ENCODE results near the gene ZMYND15. TPM values are rescaled to one million over a fixed set of nuclear protein-coding genes. Genes with fewer than 3 reads are reported as not detected.
"Not testable (repeated sequence)": the region's sequence is repeated elsewhere in the genome, so short reads cannot be mapped to it uniquely, and the experiment has no call there.

Gene ZMYND15
- total and polyA plus RNA-seq, 2 of the 13 experiments (the other 11 are each of a cell fraction or from before 2014, with no cell fraction given): 0.24 to 2.7 TPM

GRCh38 chr17:4704574-4704907 lies 35.1 kb upstream of the ZMYND15 start:
- in situ Hi-C loops (cut with HindIII; ENCODE audit: extremely low pct_ligation_motif_present, low pct_unique_long_range_greater_than_20kb); intact Hi-C loops (cut with micrococcal nuclease; ENCODE audit: unreplicated experiment); H2AFZ ChIP-seq (ENCODE audit: low read length); H4K20me1 ChIP-seq (ENCODE audit: insufficient read depth, low read length); DNase-seq (ENCODE audit: low spot score); H3K9me3 ChIP-seq (ENCODE audit: low read length); CTCF ChIA-PET (ENCODE audit: low intra/inter-chr PET ratio, low total read pairs); ATAC-seq; H3K27me3 ChIP-seq (ENCODE audit: control insufficient read depth in 1 of 2, insufficient read depth in 2 of 2, low read length in 2 of 2); H3K36me3 ChIP-seq (replicated peaks in 1 of 2; ENCODE audit: control insufficient read depth in 1 of 2, insufficient read depth in 2 of 2, low read length in 2 of 2); FAIRE-seq: not testable (repeated sequence)
- TSS peak; percentile 92 for BruUV-seq (replicated peaks)
- Histone ChIP-seq H3K4me2 (ENCODE audit: low read depth, low read length) (peak overlapping the region; percentile 86), H3K27ac (ENCODE audit: extremely low read length, insufficient read depth, low read length) (peak overlapping the region; percentile 79), H3K9ac (ENCODE audit: insufficient read depth, low read depth, low read length) (peak overlapping the region; percentile 95), H3K4me3 (replicated peaks in 1 of 3; ENCODE audit: insufficient read depth in 1 of 3, low read depth in 2 of 3, low read length in 3 of 3) (peak overlapping the region; percentile 95 to 99 (median 95); a peak in 5 of 6 replicates), H3K4me1 (ENCODE audit: insufficient read depth, low read length) (peaks cover 45% of the 10 kb centered on the region), H3K79me2 (ENCODE audit: insufficient read depth, low read length) (peaks cover 42% of the 10 kb centered on the region)
- peak; percentile 6; the same call in 1 of the 2 replicates for TF ChIP-seq ZNF121 (CRISPR knock-in tag; IDR thresholded peaks at IDR 0.05)
- 0 out of 2 replicates have a peak, but pooled peaks have one; percentile 56 for TF ChIP-seq RORA (CRISPR knock-in tag; IDR thresholded peaks at IDR 0.05)
- TF ChIP-seq PHF21A (CRISPR knock-in tag; IDR thresholded peaks at IDR 0.05): 0 out of 2 replicates have a peak, but pooled peaks have one; percentile 4
- POLR2A ChIA-PET: interaction anchor here (0.6 to 2.3 kb wide), 10 partner anchors 17 to 215 kb away, joined by 3 to 17 read pairs (median 6); partner anchors contain the start of genes GLTPD2, MED11, PLD2 and PSMB6
- 71% methylated on average over 14 of the region's 14 CpGs for WGBS (ENCODE audit: low lambda C conversion rate)

GRCh38 chr17:4704991-4705390 lies 34.6 kb upstream of the ZMYND15 start:
- POLR2A ChIA-PET: interaction anchor here (1.3 kb wide), 1 partner anchor 26 kb away, joined by 5 read pairs; the partner anchor contains the start of gene MED11
- peaks cover 41% of the 10 kb centered on the region for H3K79me2 ChIP-seq (ENCODE audit: insufficient read depth, low read length)

More at GRCh38 chr17:4704991-4705390, 34.6 kb upstream of the ZMYND15 start:
- H4K20me1 ChIP-seq (ENCODE audit: insufficient read depth, low read length): no peaks in the 10 kb centered on the region
- no TSS peak for BruUV-seq (replicated peaks)
- H3K9me3 ChIP-seq (ENCODE audit: low read length): no peaks in the 10 kb centered on the region
- CTCF ChIA-PET (ENCODE audit: low intra/inter-chr PET ratio, low total read pairs): no interaction called here
- peak overlapping the region; percentile 95 for H3K9ac ChIP-seq (ENCODE audit: insufficient read depth, low read depth, low read length)
- H3K27me3 ChIP-seq (ENCODE audit: control insufficient read depth in 1 of 2, insufficient read depth in 2 of 2, low read length in 2 of 2): no peaks in the 10 kb centered on the region; a peak in 1 of 5 replicates
- in situ Hi-C loops (cut with HindIII; ENCODE audit: extremely low pct_ligation_motif_present, low pct_unique_long_range_greater_than_20kb): no loop called here
- intact Hi-C loops (cut with micrococcal nuclease; ENCODE audit: unreplicated experiment): no loop called here
- FAIRE-seq (no peak), DNase-seq (ENCODE audit: low spot score) (no peak), ATAC-seq (no peak)
- H3K36me3 ChIP-seq (replicated peaks in 1 of 2; ENCODE audit: control insufficient read depth in 1 of 2, insufficient read depth in 2 of 2, low read length in 2 of 2): no peaks in the 10 kb centered on the region
- no peak overlapping the region for H3K27ac ChIP-seq (ENCODE audit: extremely low read length, insufficient read depth, low read length)
- peak overlapping the region in 2 of 3 experiments; percentile 95 to 99; a peak in 1 of 6 replicates for H3K4me3 ChIP-seq (replicated peaks in 1 of 3; ENCODE audit: insufficient read depth in 1 of 3, low read depth in 2 of 3, low read length in 3 of 3)
- peak overlapping the region; percentile 86 for H3K4me2 ChIP-seq (ENCODE audit: low read depth, low read length)
- H3K4me1 ChIP-seq (ENCODE audit: insufficient read depth, low read length): peaks cover 45% of the 10 kb centered on the region
- no peak overlapping the region for H2AFZ ChIP-seq (ENCODE audit: low read length)
- WGBS (ENCODE audit: low lambda C conversion rate): 98% methylated on average over 15 of the region's 15 CpGs
- no peak for TF ChIP-seq SRY (CRISPR knock-in tag; IDR thresholded peaks at IDR 0.05)
- TF ChIP-seq CREB1 (IDR thresholded peaks at IDR 0.05): no peak
- no peak for TF ChIP-seq CREB1 (CRISPR knock-in tag; IDR thresholded peaks at IDR 0.05)
- peak; percentile 30; the same call in 1 of the 2 replicates for TF ChIP-seq SP4 (CRISPR knock-in tag; IDR thresholded peaks at IDR 0.05)
- no peak for TF ChIP-seq NFKBIZ (CRISPR knock-in tag; IDR thresholded peaks at IDR 0.05)
- peak; percentile 60; the same call in 1 of the 2 replicates for TF ChIP-seq ZBTB38 (CRISPR knock-in tag; IDR thresholded peaks at IDR 0.05)
- TF ChIP-seq IKZF4 (CRISPR knock-in tag; IDR thresholded peaks at IDR 0.05; ENCODE audit: borderline replicate concordance, low read depth, not compliant biosample characterization): peak; percentile 36
- TF ChIP-seq CREB3 (CRISPR knock-in tag; IDR thresholded peaks at IDR 0.05): no peak
- no peak for TF ChIP-seq IKZF1 (IDR thresholded peaks at IDR 0.05)
- TF ChIP-seq CBX5 (CRISPR knock-in tag; IDR thresholded peaks at IDR 0.05; ENCODE audit: borderline replicate concordance): no peak
- TF ChIP-seq NR2C2 (CRISPR knock-in tag; IDR thresholded peaks at IDR 0.05; ENCODE audit: borderline replicate concordance): no peak
